Measurements from ENCODE around the gene C11orf54.
A peak's percentile ranks its signal among the peaks of the same experiment; 100 is the strongest.

C11orf54 gene

GRCh38 chr11:93741094-93741881 is at the start of gene C11orf54, which contains the start of gene TAF1D:
Gene C11orf54 (plus strand): TSS chr11:93741672. CDS start chr11:93747394, 5,722 bp downstream.
Gene TAF1D (minus strand): TSS chr11:93741495. CDS start chr11:93739304, 2,191 bp downstream.
- DNase-seq = peak; percentile 95

DNA sequence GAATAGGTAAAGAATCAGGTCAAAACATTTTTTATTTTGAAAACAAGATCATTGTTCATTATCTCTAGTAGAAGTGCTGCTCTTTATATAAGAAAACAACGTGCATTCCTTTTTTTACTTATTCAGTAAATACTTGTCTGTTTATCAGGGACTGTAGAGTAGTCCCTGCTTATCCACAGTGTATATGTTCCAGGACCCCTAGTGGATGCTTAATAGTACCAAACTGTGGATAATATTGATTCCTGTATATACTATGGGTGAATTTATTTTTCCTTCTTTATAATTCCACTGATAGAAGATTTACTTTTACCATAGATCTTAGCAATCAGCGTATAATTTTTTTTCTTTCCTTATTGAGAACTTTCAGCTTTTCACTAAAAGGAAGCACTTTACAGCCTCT is 47.4 kb upstream of the C11orf54 start:
- DNase-seq = no peak

DNA sequence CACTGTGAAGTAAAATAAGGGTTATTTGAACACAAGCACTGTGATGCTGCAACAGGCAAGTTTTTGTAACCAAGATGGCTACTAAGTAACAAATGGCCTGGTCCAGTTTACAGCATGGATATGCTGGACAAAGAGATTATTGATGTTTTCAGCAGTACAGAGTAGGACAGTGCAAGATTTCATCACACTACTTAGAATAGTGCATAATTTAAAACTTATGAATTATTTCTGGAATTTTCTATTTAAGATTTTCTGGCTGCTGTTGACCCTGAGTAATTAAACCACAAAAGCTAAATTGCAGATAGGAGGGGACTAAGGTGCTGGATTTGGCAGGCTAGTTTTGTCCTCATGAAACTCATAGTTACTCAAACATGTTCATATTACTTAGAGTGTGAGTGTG is 46.9 kb upstream of the C11orf54 start:
- no peak for DNase-seq

- no peak for DNase-seq
Measured at GRCh38 chr11:93697611-93698010, 43.9 kb upstream of the C11orf54 start.

- DNase-seq = no peak
Measured at GRCh38 chr11:93700830-93701229, 40.6 kb upstream of the C11orf54 start.

DNA sequence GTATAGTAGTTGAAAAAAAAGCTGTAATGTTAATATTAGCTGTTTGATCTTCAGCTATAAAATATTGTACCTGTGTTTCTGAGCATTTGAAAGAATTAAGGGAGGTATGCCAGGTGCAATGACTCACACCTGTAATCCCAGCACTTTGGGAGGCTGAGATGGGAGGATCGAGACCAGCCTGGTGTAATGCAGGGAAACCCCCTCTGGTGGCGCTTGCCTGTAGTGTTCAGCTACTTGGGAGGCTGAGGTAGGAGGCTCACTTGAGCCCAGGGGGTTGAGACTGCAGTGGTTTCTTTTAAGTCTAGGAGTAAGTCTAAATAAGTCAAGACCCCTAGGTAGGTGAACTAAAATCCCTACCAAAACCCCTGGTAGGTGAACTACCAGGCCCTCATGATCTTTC is 37.2 kb upstream of the C11orf54 start:
- DNase-seq = no peak

GRCh38 chr11:93710239-93710638 is 31.2 kb upstream of the C11orf54 start:
- DNase-seq = no peak

GRCh38 chr11:93712678-93713077 is 28.8 kb upstream of the C11orf54 start:
- no peak for DNase-seq

DNA sequence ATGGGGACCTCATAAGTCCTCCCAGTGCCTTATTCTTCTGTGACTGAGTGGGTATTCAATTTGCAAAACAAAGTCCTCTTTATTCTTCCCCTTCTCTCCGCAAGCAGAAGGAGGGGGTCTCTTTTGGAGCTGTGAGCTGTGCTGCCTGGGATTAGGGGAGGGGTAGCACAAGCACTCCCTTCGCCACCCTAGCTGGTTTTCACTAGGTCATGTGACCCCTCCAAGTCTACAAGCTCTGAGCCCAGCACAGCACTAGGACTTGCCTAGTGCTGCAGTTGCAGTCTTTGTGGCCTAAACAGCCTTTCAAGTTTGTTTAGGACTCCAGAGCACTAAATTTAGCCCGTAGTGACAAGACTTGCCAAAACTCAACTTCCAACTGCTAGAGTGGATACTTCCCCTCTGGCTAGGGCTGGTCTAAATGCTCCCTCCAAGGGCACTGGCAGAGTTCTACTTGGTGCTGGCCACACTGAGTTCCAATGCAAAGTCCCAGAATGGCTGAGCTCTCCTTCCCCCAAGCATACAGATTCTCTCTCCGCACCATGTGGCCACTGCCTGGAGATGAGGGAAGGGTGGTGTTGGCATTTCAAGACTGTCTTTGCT is 25.6 kb upstream of the C11orf54 start:
- DNase-seq = no peak

DNA sequence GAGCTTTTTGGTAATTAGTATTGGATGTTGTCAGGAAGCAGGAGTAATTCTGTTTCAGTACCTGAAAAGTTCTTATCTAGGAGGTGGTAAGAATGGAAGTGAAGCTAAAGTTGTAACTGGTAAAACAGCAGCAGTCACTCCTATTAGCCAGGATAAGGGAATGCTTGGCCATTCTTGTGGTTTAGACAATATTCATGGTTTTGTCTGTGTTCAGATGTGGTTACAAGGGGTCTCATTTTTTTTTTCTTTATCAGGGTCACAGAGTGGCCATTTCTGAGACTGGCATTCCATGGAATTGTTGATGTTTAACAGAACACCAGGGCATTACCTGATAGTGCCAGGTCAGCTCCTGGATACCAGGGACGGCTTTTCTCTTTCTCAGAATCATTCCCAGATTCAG is 24.0 kb upstream of the C11orf54 start:
- no peak for DNase-seq

DNA sequence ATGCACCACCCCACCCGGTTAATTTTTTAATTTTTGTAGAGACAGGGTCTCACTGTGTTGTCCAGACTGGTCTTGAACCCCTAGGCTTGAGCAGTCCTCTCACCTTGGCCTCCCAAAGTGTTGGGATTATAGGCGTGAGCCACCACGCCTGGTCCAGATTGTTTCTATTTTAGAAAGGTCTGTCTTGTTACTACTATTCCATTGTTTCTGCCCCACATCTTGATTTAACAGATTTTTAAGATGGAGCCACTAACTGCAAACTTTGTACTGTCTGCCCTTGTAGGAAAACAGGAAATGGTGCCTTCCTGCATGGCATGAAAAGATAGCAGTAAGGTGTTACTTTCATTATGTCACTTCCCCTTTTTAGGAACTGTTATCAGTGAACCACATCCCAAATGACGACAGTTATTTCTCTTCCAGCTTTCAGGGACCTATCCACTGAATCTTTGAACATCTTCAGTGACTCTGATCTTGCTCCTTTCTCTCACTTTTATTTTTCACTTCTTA is 23.4 kb upstream of the C11orf54 start:
- no peak for DNase-seq

GRCh38 chr11:93719310-93719709 is 22.2 kb upstream of the C11orf54 start:
- no peak for DNase-seq

DNA sequence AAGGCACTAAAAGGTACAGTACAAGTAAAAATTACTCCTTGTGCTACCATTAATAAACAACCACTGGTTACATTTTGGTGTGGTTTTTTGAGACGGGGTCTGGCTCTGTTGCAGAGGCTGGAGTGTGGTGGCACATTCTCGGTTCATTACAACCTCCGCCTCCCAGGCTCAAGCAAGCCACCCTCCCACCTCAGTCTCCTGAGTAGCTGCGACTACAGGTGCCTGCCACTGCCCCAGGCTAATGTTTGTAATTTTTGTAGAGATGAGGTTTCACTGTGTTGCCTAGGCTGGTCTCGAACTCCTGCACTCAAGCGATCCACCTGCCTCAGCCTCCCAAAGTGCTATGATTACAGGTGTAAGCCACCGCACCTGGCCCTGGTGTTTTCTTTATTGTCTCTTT is 20.9 kb upstream of the C11orf54 start:
- no peak for DNase-seq

GRCh38 chr11:93724089-93724488 is 17.4 kb upstream of the C11orf54 start:
- no peak for DNase-seq

GRCh38 chr11:93727985-93728791 is 13.3 kb upstream of the C11orf54 start:
- no peak for DNase-seq

DNA sequence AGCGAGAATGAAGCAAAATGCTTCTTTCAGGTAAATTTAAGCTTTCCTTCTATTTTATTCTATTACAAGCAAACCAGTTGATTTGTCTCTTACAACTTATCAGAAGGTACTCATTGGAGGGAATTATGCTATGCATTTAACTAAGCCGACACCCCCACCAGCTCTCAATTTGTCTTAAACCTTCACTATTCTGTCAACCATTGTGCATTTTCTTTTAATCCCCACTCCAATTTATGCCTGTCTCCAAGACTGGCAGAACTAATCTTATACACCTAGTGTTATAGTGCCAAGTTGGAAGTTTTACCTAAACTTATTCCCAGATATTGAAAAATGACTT is 12.7 kb upstream of the C11orf54 start:
- no peak for DNase-seq

GRCh38 chr11:93729129-93729616 is 12.3 kb upstream of the C11orf54 start:
- DNase-seq = no peak

- no peak for DNase-seq
Measured at GRCh38 chr11:93730108-93731107, 11.1 kb upstream of the C11orf54 start.

DNA sequence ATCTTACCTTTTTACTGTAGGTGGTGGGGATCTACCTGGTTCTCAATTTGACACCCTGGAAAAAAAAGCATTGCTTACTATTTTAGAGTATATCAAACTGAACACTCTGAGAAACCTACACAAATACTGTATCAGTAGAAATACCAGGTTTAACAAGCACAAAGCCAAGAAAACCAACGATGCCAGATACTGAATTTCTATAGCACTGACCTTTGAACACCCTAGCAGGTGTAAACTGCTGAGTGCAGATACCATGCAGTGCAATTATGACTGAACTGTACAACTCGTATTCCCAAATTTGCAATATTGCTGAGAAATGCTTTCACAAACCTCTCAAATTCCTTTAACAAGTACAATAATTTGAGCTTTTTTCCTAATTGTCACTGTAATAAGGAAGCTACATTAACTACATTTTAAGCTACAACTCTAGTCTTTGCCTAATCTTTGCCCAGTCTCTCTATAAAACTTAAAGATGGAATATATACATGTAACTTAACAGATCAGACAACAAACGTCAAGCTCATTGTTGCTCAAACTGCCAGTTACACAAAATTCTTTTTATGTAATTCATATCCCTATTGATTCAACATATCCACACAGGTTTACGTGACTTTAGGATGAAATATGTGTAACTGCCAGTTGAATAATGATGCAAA is 9.1 kb upstream of the C11orf54 start:
- DNase-seq = no peak

DNA sequence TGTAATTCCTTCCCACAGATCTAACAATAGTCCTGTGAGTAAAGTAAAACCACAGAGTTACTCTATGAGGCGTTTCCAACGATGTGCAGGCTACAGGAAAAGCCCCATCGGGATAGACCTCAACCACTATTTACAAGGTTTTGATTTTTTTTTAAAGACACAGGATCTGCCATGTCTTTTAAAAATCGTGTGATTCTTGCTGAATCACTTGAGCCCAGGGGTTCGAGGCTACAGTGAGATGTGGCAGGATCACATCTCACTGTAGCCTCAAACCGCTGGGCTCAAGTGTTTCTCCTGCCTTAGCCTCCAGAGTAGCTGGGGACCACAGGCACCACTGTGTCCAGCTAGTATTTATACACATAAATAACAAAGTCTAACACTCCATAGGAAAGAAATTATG is 8.0 kb upstream of the C11orf54 start:
- DNase-seq = no peak

DNA sequence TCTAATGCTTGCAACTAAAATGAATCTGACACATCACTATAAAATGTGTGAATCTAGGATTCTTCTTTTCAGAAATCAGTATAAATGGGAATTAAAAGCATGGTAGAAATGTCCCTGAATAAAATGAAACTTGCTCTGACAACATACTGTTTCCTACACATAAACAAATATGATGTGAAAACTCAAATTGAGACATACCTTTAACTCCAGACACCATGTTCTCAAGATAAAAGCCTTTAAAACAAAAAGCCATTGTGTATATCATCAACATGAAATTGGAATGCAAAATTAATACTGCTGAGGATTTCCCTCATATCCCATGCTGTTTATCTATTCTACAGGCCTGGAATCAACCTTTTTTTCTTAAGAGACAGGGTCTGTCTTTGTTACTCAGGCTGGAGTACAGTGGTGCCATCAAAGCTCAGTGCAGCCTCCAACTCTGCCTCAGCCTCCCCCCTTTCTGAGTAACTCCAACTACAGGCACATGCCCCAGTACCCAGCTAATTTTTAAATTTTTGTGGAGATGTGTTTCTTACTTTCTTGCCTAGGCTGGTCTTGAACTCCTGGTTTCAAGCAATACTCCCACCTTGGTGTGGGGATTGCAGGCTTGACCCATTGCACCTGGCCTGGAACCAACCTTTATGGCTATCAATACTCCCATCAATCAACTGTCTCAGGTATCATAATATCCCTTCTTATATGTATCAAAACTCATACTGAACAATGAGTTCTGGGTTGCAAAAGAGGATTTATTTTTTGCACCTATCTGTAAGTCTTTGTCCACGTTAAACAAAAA is 6.8 kb upstream of the C11orf54 start:
- no peak for DNase-seq

Measured in activated naive CD4-positive, alpha-beta T cell treated with Interleukin-2 at 50 U/mL for 16 hours (primary cell).